Kidney tubule cell (primary cell): ENCODE data around the gene DMD.

Experiments used
- DNase-seq: peaks from one replicate; pipeline ENCODE4 v3.0.0-alpha.2; 2018; ENCODE audit warnings: low spot score

Gene DMD

GRCh38 chrX:33041141-33041540 lies 170.2 kb downstream of the DMD start:
- DNase-seq = no peak

GRCh38 chrX:33032700-33033099 lies 178.6 kb downstream of the DMD start:
- no peak for DNase-seq

DNA sequence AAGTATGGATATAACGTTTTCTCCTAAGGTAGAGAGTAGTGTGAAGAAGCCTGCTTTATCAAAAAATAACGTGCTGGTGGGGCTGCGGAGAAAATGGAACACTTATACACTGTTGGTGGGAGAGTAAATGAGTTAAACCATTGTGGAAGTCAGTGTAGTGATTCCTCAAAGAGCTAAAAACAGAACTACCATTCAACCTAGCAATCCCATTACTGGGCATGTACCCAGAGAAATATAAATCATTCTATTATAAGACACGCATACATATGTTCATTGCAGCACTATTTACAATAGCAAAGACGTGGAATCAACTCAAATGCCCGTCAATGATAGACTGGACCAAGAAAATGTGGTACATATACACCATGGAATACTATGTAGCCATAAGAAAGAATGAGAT lies 196.4 kb downstream of the DMD start:
- no peak for DNase-seq

DNA sequence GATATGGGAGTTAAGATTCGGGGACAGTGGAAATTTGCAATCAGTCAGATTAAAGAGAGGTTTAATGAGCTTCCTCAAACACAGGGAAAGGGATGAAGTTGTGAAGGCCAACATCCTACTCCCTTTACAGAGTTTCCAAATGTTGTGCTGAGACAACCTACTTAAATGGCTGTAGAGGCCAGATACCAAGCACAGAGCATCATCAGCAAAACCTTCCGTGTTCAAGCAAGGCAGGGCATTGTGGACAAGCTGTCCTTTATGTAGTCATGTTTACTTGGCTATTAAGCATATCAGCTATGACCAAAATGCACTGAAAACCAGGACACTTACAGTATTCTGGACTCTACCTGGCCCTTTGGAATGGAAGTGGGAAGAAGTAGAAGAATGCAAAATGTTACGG lies 197.3 kb downstream of the DMD start:
- DNase-seq = no peak

DNA sequence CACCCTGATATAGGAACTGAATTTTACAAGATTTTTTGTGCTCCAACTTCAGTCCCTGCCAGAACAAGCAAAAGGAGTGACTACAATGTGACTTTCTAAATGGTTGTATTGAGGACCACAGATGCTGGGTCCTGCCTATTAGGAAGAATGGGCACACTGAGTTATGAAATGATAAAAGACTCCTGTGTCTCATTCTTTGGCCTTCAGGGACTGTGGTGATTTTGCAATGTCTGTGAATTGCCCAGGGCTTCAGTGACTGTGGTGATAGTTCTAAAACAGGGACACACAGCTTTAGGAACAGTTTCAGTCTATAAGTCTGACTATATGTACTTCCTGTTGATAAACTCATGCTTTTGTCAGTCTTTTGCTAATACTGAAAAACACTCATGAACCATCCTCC lies 210.2 kb downstream of the DMD start:
- DNase-seq = no peak

DNA sequence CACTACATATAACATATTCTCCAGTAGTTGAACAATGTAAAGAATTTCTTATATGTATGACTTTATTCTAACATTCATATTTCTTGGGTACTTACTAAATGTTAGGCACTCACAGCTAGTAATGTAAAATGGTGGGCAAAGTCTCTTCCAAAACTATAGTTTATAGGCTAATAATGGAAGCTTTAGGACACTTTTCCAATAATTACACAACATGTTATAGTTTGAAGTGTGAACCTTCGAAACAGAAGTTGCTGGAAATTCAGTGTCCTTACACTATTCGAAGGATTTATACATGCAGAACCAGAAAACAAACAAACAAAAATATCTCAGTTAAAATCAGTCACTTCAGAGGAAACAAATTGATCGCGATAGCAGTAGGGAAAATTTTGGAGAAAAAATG lies 212.6 kb downstream of the DMD start:
- no peak for DNase-seq

DNA sequence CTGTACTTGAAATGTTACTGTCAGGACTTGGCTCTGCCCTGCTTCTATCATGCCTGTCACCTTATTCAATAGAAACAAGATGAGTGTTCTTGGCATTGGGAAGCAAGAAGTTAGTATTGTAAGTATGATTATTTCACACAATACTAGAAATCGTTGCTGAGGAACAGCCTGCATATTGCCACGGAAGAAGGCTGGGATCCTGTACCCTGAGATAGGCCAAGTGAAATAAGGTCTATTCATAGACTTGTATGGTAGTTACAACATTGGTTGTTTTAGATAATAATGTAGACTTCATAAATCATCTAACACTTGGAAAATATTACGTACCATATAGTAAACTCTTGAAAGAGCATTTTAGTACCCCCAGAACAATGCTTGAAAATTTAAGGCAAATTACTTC lies 215.9 kb downstream of the DMD start:
- DNase-seq = no peak

DNA sequence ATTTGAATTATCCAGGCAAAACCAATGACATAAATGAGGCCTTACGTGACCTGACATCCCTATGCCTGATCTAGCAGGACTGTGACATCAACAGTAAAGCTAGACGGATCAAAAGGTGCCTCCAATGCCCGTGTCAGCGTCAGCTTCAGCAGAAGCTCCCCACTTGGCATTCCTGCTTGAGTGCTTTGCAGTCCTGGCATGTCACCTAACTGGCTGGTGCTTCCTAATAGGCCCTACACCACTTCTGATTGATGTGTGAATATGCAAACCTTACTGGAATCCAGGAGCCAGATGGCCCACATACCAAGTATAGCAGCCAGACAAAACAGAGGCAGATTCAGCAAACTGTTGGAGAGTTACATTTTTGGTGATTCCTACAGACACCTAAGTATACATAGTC lies 224.2 kb downstream of the DMD start:
- no peak for DNase-seq

DNA sequence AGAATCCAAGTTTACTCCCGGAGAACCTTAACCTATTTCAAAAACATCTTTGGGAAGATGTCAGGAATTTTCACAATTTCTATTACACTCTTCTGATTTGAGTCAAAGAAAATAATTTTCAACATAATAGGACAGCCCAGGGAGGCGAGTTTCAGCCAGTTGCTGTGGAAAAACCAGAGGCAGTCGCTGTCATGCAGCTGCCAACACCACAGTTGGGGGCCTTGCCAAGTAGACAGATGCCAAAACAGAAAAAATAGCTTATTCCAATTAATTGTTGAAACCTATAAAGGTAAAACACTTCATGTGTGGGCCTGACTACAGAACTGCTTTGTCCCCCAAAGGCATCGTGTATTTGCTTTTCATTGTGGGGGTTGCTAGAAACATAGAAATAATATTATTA lies 225.8 kb downstream of the DMD start:
- no peak for DNase-seq

DNA sequence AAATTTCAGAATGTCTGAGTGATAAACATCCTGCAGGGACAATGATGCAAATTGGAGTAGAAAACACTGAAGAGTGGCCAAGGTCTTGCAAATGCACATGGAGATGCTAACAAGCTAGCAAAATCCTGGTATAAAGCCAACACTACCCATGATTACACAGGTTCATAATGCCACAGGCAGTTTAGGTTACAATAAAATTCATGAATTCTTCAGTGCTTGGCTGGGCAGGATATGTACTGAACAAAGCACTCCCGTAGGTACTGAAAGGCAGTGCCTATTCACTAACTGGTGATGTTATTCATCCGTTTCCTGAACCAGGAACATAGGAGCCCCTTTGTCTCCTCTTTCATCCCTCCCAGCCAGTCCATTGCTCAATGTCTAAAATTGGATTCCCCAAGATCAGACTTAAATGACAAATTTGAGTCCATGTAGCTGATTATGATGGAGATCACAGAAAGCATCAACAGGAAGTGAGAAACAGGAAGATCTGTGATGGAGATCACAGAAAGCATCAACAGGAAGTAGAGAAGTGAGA lies 244.5 kb downstream of the DMD start:
- no peak for DNase-seq

DNA sequence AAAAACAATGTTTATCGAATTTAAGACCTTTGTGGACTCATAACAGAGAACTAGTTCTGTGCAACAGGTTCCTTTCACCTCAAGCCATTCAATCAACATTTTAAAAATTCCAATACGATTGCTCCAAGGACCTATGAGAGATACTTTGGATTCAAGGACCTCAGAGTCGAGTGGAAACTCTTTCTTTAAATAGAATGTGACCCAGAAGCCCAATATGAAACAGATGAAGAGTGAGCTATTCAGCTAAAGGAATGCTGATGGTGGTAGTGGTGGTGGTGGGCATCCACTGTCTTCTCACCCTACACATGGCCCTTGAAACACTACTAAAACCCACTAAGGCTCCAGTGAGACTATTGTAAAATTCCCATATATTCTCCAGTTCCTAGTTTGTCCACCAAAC lies 257.2 kb downstream of the DMD start:
- DNase-seq = no peak

- no peak for DNase-seq
These were observed 263.2 kb downstream of the DMD start for GRCh38 chrX:32948130-32948529.

GRCh38 chrX:32937043-32937442 lies 274.3 kb downstream of the DMD start:
- DNase-seq = no peak

GRCh38 chrX:32933548-32933947 lies 277.8 kb downstream of the DMD start:
- no peak for DNase-seq

DNA sequence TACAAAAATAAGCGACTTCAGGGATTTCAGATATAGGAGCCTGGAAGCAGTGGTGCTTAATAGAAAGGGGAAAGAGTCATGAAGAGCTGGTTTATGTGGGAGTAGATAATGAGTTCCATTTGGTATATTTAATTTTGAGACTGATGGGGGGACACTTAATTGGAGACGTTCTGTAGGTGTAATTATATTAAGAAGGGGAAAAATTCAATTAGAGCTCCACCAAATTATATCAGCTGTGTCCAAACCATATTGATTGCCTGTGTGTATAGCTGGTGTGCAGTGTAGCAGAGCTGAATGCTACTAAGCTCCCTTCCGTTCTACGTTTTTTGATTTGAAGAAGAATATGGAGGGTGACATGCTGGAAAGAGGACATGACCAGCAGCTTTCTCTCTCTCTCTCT lies 282.3 kb downstream of the DMD start:
- no peak for DNase-seq

- no peak for DNase-seq
These were observed 315.3 kb downstream of the DMD start for GRCh38 chrX:32896088-32896487.

GRCh38 chrX:32894679-32895078 lies 316.7 kb downstream of the DMD start:
- DNase-seq = no peak

DNA sequence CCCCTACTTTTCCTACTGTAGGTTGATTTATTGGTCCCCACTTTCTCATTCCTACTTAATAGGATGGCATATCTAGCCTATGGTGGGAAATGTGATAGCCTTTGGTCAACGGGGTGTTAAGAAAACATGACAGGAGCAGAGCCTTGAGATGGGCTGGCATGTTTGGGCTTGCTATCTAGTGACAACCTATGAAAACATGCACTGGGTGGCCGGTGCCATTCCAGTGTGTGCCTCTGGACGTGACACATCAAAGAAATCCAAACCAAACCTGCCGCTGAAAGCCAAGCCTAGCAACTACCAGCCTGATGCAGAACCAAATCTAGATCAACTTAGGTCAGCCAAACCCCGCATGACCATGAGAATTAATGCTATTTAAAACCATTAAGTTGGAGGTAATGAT lies 317.6 kb downstream of the DMD start:
- no peak for DNase-seq

DNA sequence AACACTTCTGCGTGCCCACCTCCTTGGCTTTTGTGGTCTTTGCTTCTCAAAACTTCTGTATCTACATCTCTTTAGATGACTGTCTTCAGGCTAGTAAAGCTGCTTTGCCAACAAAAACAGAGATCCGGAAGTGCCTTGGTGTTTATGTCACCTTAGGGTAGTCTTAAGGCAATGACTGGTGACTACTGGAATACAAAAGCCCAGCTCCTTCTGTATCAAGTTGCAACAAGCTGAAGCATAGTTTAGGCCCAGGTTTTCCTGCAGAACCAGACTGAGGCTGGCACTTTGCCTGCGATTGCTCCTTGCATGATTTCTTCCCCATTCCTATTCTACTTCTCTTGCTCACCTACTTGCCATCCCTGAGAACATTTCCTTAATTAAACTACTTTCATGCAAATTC lies 333.8 kb downstream of the DMD start:
- DNase-seq = peak; percentile 1

DNA sequence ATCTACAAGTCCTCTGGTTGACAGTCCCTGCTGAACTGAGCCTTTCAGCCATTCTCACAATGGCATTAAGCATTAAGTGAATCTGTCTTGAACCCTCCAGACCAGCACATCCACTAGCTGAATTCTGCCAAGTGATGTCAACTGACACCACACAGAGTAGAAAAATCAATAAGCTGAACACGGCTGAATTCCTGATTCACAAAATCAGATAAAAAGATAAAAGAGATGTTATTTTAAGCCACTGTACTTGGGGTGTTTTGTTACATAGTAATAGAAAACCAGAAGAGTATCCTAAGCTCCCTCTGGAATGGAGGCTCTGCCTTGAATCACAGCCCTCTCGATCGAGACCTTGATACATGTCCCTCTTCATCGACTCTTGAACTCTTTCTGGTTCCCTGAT lies 336.5 kb downstream of the DMD start:
- no peak for DNase-seq

- DNase-seq = no peak
These were observed 337.6 kb downstream of the DMD start for GRCh38 chrX:32873786-32874185.

DNA sequence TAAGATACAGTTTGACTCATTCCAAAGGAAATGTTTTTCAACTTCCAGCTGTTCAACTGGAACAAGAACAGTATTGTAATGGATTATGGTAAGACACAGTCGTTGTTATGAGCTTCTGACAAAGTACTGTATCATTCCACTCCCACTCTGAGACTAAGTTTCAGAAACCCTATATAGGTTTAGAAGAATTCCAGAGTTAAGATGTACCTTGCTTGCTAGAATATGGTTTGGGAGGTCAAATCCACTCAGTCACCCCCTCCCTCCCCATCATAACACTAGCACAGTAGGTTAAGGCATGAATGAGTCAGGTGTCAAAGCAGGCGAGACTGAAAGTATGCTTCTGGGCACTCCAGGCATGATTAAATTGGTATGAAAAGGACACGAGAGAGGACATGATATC lies 339.7 kb downstream of the DMD start:
- peak; percentile 1 for DNase-seq

DNA sequence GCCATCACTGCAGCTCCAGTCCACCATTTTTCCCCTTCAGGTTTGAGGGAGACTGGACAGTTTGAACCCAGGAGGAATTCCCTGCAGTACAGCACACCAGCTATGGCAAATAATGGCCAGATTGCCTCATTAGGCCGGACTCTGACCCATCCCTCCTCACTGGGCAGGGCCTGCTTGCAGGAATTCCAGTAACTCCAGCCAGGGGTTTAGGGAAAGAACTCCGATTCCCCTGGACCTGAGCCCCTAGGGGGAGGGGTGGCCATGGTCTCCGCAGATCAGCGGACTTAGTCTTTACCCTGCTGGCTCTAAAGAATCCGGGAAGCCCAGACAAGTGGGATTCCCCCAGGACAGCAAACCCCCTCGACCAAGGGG lies 342.8 kb downstream of the DMD start:
- no peak for DNase-seq

- no peak for DNase-seq
These were observed 343.4 kb downstream of the DMD start for GRCh38 chrX:32867781-32868523.
